HEK293 (cell line): ENCODE results near the gene RUFY1.

Source experiments
- CTCF ChIP-seq: fragments of 450-650 bp; formaldehyde crosslinking; IDR thresholded peaks from 2 replicates; pipeline ENCODE4 v1.5.1; 2016; ENCODE audit warnings: missing biosample characterization, missing genetic modification characterization
- KLF9 ChIP-seq: fragments of 450-650 bp; formaldehyde crosslinking; IDR thresholded peaks from 2 replicates; pipeline ENCODE4 v1.5.1; 2016; ENCODE audit warnings: missing biosample characterization, missing genetic modification characterization, low read depth
- MYNN ChIP-seq: fragments of 450-650 bp; formaldehyde crosslinking; IDR thresholded peaks from 2 replicates; pipeline ENCODE4 v1.5.1; 2016; ENCODE audit warnings: missing biosample characterization, missing genetic modification characterization, borderline replicate concordance
- OSR2 ChIP-seq: fragments of 450-650 bp; formaldehyde crosslinking; IDR thresholded peaks from 2 replicates; pipeline ENCODE4 v1.5.1; 2016; ENCODE audit warnings: missing biosample characterization, missing genetic modification characterization
- PRDM10 ChIP-seq: fragments of 450-650 bp; formaldehyde crosslinking; IDR thresholded peaks from 2 replicates; pipeline ENCODE4 v1.5.1; 2016; ENCODE audit warnings: missing biosample characterization, missing genetic modification characterization
- SCRT2 ChIP-seq: fragments of 450-650 bp; formaldehyde crosslinking; IDR thresholded peaks from 2 replicates; pipeline ENCODE4 v1.5.1; 2016; ENCODE audit warnings: missing biosample characterization, missing genetic modification characterization
- SP7 ChIP-seq: fragments of 450-650 bp; formaldehyde crosslinking; IDR thresholded peaks from 2 replicates; pipeline ENCODE4 v1.5.1; 2016; ENCODE audit warnings: missing biosample characterization, missing genetic modification characterization
- ZBTB21 ChIP-seq: fragments of 450-650 bp; formaldehyde crosslinking; IDR thresholded peaks from 2 replicates; pipeline ENCODE4 v1.5.1; 2017; ENCODE audit warnings: missing biosample characterization, missing genetic modification characterization
- ZIC2 ChIP-seq: fragments of 450-650 bp; formaldehyde crosslinking; IDR thresholded peaks from 2 replicates; pipeline ENCODE4 v1.5.1; 2016; ENCODE audit warnings: missing biosample characterization, missing genetic modification characterization
- ZNF140 ChIP-seq: fragments of 450-650 bp; formaldehyde crosslinking; IDR thresholded peaks from 2 replicates; pipeline ENCODE4 v1.5.1; 2016; ENCODE audit warnings: missing biosample characterization, missing genetic modification characterization
- ZNF24 ChIP-seq: fragments of 450-650 bp; formaldehyde crosslinking; IDR thresholded peaks from 2 replicates; pipeline ENCODE4 v1.5.1; 2016; ENCODE audit warnings: missing biosample characterization, missing genetic modification characterization
- ZNF362 ChIP-seq: fragments of 450-650 bp; formaldehyde crosslinking; IDR thresholded peaks from 2 replicates; pipeline ENCODE4 v1.5.1; 2016; ENCODE audit warnings: missing biosample characterization, missing genetic modification characterization
- ZNF398 ChIP-seq: fragments of 450-650 bp; formaldehyde crosslinking; IDR thresholded peaks from 2 replicates; pipeline ENCODE4 v1.5.1; 2017; ENCODE audit warnings: missing biosample characterization, missing genetic modification characterization
- ZNF501 ChIP-seq: fragments of 450-650 bp; formaldehyde crosslinking; IDR thresholded peaks from 2 replicates; pipeline ENCODE4 v1.5.1; 2016; ENCODE audit warnings: missing biosample characterization, missing genetic modification characterization
- ZNF521 ChIP-seq: fragments of 450-650 bp; formaldehyde crosslinking; IDR thresholded peaks from 2 replicates; pipeline ENCODE4 v1.5.1; 2017; ENCODE audit warnings: missing biosample characterization, mild to moderate bottlenecking, missing genetic modification characterization
- ZNF558 ChIP-seq: fragments of 450-650 bp; formaldehyde crosslinking; IDR thresholded peaks from 2 replicates; pipeline ENCODE4 v1.5.1; 2016; ENCODE audit warnings: missing biosample characterization, missing genetic modification characterization
- ZNF560 ChIP-seq: fragments of 450-650 bp; formaldehyde crosslinking; IDR thresholded peaks from 2 replicates; pipeline ENCODE4 v1.5.1; 2017; ENCODE audit warnings: missing biosample characterization, missing genetic modification characterization, borderline replicate concordance
- ZNF561 ChIP-seq: fragments of 450-650 bp; IDR thresholded peaks from 2 replicates; pipeline ENCODE4 v1.5.1; 2018; ENCODE audit warnings: missing biosample characterization, missing genetic modification characterization, borderline replicate concordance
- ZNF600 ChIP-seq: fragments of 450-650 bp; formaldehyde crosslinking; IDR thresholded peaks from 2 replicates; pipeline ENCODE4 v1.5.1; 2016; ENCODE audit warnings: missing biosample characterization, missing genetic modification characterization
- ZNF626 ChIP-seq: fragments of 450-650 bp; sonication (Bioruptor Pico); formaldehyde crosslinking; IDR thresholded peaks from 2 replicates; pipeline ENCODE4 v1.5.1; 2018; ENCODE audit warnings: missing biosample characterization, missing genetic modification characterization, inconsistent platforms
- ZNF645 ChIP-seq: fragments of 450-650 bp; formaldehyde crosslinking; IDR thresholded peaks from 2 replicates; pipeline ENCODE4; 2016; ENCODE audit warnings: missing biosample characterization, missing genetic modification characterization
- ZNF658 ChIP-seq: fragments of 450-650 bp; formaldehyde crosslinking; IDR thresholded peaks from 2 replicates; pipeline ENCODE4; 2016; ENCODE audit warnings: missing biosample characterization, missing genetic modification characterization
- ZNF660 ChIP-seq: fragments of 450-650 bp; IDR thresholded peaks from 2 replicates; pipeline ENCODE4 v1.5.1; 2018; ENCODE audit warnings: missing biosample characterization, mild to moderate bottlenecking, missing genetic modification characterization
- ZNF704 ChIP-seq: fragments of 450-650 bp; formaldehyde crosslinking; IDR thresholded peaks from 2 replicates; pipeline ENCODE4 v1.5.1; 2016; ENCODE audit warnings: missing biosample characterization, missing genetic modification characterization
- ZNF707 ChIP-seq: fragments of 450-650 bp; formaldehyde crosslinking; IDR thresholded peaks from 2 replicates; pipeline ENCODE4 v1.5.1; 2016; ENCODE audit warnings: missing biosample characterization, missing genetic modification characterization
- ZNF843 ChIP-seq: fragments of 450-650 bp; formaldehyde crosslinking; IDR thresholded peaks from 2 replicates; pipeline ENCODE4 v1.5.1; 2016; ENCODE audit warnings: missing biosample characterization, missing genetic modification characterization
- ZSCAN18 ChIP-seq: fragments of 450-650 bp; formaldehyde crosslinking; IDR thresholded peaks from 2 replicates; pipeline ENCODE4 v1.5.1; 2016; ENCODE audit warnings: missing biosample characterization, missing genetic modification characterization

Gene RUFY1

GRCh38 chr5:179559284-179560252, 9.2 kb downstream of the RUFY1 start (continued):
- TF ChIP-seq ZNF398 (tag by site-specific recombination) (no peak), ZNF660 (tag by site-specific recombination) (peak; percentile 41; the same call in 1 of the 2 replicates), ZNF658 (no peak), CTCF (tag by site-specific recombination) (no peak; the same call in none of the 2 replicates), KLF9 (tag by site-specific recombination) (no peak; the same call in 1 of the 2 replicates), ZNF521 (no peak), OSR2 (tag by site-specific recombination) (no peak), ZNF140 (no peak), ZNF843 (tag by site-specific recombination) (peak; percentile 11; the same call in 1 of the 2 replicates), ZIC2 (tag by site-specific recombination) (no peak; the same call in 1 of the 2 replicates), ZNF560 (tag by site-specific recombination) (no peak), PRDM10 (tag by site-specific recombination) (peak; percentile 74), ZSCAN18 (tag by site-specific recombination) (no peak), ZNF561 (peak; percentile 61; the same call in 1 of the 2 replicates), ZBTB21 (no peak), SP7 (tag by site-specific recombination) (peak; percentile 23), ZNF704 (tag by site-specific recombination) (no peak), ZNF501 (peak; percentile 18; the same call in 1 of the 2 replicates), ZNF558 (tag by site-specific recombination) (no peak), ZNF645 (tag by site-specific recombination) (no peak), SCRT2 (tag by site-specific recombination) (peak; percentile 93), ZNF24 (no peak), MYNN (tag by site-specific recombination) (peak; percentile 9; the same call in 1 of the 2 replicates), ZNF600 (tag by site-specific recombination) (peak; percentile 18), ZNF362 (tag by site-specific recombination) (no peak), ZNF626 (no peak), ZNF707 (no peak)
